ENCODE results near the gene RAP1GAP2. TPM values are rescaled to one million over a fixed set of nuclear protein-coding genes. Genes with fewer than 3 reads are reported as not detected.

RAP1GAP2 gene
- total and polyA plus RNA-seq, 2 of the 8 experiments (the other 6 are each of a cell fraction or from before 2014, with no cell fraction given), result 24.0 to 63.8 TPM

DNA sequence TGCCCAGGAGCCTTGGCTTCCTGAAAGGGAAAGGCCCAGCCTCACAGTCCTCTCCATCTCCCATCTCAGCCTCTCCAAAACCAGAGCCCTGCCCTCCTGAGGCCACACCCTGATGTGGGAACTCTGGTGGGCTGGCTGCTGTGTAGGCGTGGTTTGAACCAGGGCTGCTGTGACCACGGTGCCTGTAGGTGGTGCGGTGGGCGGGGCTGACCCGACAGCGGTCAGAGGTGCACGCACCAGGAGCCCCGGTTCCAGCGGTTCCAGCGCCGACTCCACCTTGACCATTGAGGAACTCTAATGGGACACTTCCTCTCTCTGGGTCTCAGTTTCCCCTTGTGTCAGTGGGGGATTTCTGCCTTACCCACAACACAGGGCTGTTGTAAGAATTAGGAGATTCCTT is 2.4 kb downstream of the RAP1GAP2 start:
- Histone ChIP-seq H4K5ac (ENCODE audit: insufficient read length, low read depth, low read length) (no peak overlapping the region), H3K56ac (replicated peaks; ENCODE audit: insufficient read length, low read depth, low read length) (no peak overlapping the region), H3K4me2 (ENCODE audit: insufficient read depth in 1 of 2, low read depth in 2 of 2, low read length in 2 of 2) (peak overlapping the region; percentile 13 to 35; a peak in 2 of 4 replicates), H3K27ac (ENCODE audit: low read depth, low read length) (no peak overlapping the region), H3K79me1 (ENCODE audit: low read depth, low read length) (no peaks in the 10 kb centered on the region; the same call in 1 of the 2 replicates), H3K79me2 (ENCODE audit: control insufficient read depth in 1 of 2, insufficient read depth in 2 of 2, low read length in 2 of 2) (no peaks in the 10 kb centered on the region), H3K23ac (ENCODE audit: insufficient read length) (no peak overlapping the region), H3K4me3 (ENCODE audit: extremely low read depth in 1 of 4, insufficient read depth in 2 of 4, low read depth in 3 of 4, low read length in 4 of 4) (peak overlapping the region in 2 of 4 experiments; percentile 14 to 42; a peak in 2 of 8 replicates), H2BK20ac (ENCODE audit: low read length) (no peak overlapping the region), H3K27me3 (replicated peaks in 1 of 4; ENCODE audit: control insufficient read depth in 3 of 4, extremely low read depth in 1 of 4, insufficient read depth in 3 of 4, low read length in 3 of 4) (no peaks in the 10 kb centered on the region), H4K91ac (replicated peaks; ENCODE audit: insufficient read length, low read length) (no peak overlapping the region), H2BK12ac (ENCODE audit: low read depth, low read length) (no peak overlapping the region), H3K9ac (replicated peaks in 1 of 4; ENCODE audit: extremely low read depth in 1 of 4, low read depth in 3 of 4, low read length in 3 of 4) (no peak overlapping the region), H2AFZ (ENCODE audit: low read length) (peak overlapping the region; percentile 78; the same call in 1 of the 2 replicates), H2BK15ac (ENCODE audit: low read length) (no peak overlapping the region), H3K18ac (ENCODE audit: extremely low read depth, low read length) (no peak overlapping the region), H4K8ac (ENCODE audit: extremely low read depth, insufficient read depth, low read length) (no peak overlapping the region), H3K36me3 (ENCODE audit: control insufficient read depth in 2 of 4, insufficient read depth in 4 of 4, low read length in 3 of 4) (no peaks in the 10 kb centered on the region), H2BK120ac (replicated peaks; ENCODE audit: low read depth, low read length) (no peak overlapping the region), H3K14ac (ENCODE audit: insufficient read length) (no peak overlapping the region), H3K9me3 (ENCODE audit: insufficient read depth in 2 of 2, low read depth in 1 of 2, low read length in 1 of 2) (no peaks in the 10 kb centered on the region), H3K4ac (replicated peaks; ENCODE audit: insufficient read length, low read depth, low read length) (peak overlapping the region; percentile 7), H2BK5ac (ENCODE audit: low read depth, low read length) (no peak overlapping the region), H2AK5ac (ENCODE audit: low read depth, low read length) (no peak overlapping the region), H4K20me1 (replicated peaks in 1 of 2; ENCODE audit: control insufficient read depth in 1 of 2, insufficient read depth in 2 of 2, low read length in 2 of 2) (peaks cover 0 to 9% of the 10 kb centered on the region in 2 experiments), H3K4me1 (replicated peaks in 1 of 4; ENCODE audit: control insufficient read depth in 3 of 4, insufficient read depth in 4 of 4, low read length in 3 of 4) (peaks cover 0 to 8% (median 4%) of the 10 kb centered on the region in 4 experiments; a peak in 4 of 7 replicates), H3K23me2 (ENCODE audit: low read depth, low read length) (no peaks in the 10 kb centered on the region)
- DNase-seq (ENCODE audit: low read depth in 1 of 2, low spot score in 2 of 2) (peak in 1 of 2 experiments; percentile 86), FAIRE-seq (no peak)
- TF ChIP-seq ASH2L (IDR thresholded peaks at IDR 0.05; ENCODE audit: low read length) (no peak), SIRT6 (IDR thresholded peaks at IDR 0.05; ENCODE audit: low read length) (no peak), SP2 (IDR thresholded peaks at IDR 0.05; ENCODE audit: low read length) (no peak), BRCA1 (IDR thresholded peaks at IDR 0.05; ENCODE audit: low read depth, low read length) (no peak), CBX8 (IDR thresholded peaks at IDR 0.05; ENCODE audit: borderline replicate concordance, low read depth, low read length) (no peak), FOSL1 (IDR thresholded peaks at IDR 0.05; ENCODE audit: insufficient read depth, low read depth, low read length) (no peak), KDM5A (IDR thresholded peaks at IDR 0.05; ENCODE audit: low read length) (no peak), MAFK (IDR thresholded peaks at IDR 0.05; ENCODE audit: low read depth, low read length) (no peak), CBX5 (IDR thresholded peaks at IDR 0.05; ENCODE audit: low read depth, low read length) (no peak), RAD21 (IDR thresholded peaks at IDR 0.05 in 1 of 2, conservative IDR thresholded peaks at IDR 0.05 in 1 of 2; ENCODE audit: low read depth in 2 of 2, low read length in 2 of 2) (no peak), RBBP5 (IDR thresholded peaks at IDR 0.05; ENCODE audit: borderline replicate concordance, low read depth, low read length) (no peak), SAP30 (IDR thresholded peaks at IDR 0.05; ENCODE audit: insufficient read depth, insufficient replicate concordance, low read length) (no peak)
- 22% methylated on average over 11 of the region's 11 CpGs; no CpG with 5 or more reads in 1 of the 2 experiments for WGBS, 2 experiments (ENCODE audit: extremely low coverage in 1 of 2, insufficient coverage in 1 of 2, insufficient read length in 1 of 2, insufficient replicate concordance in 2 of 2, low coverage in 1 of 2, low lambda C conversion rate in 2 of 2, missing lambda C conversion rate in 1 of 2)
- ChIA-PET CTCF (ENCODE audit: partially characterized antibody) (interaction anchor here (1.0 to 1.6 kb wide), 2 partner anchors 9 to 214 kb away, joined by 4 to 5 read pairs; no protein-coding TSS in a partner anchor), POLR2A (ENCODE audit: partially characterized antibody) (interaction anchor here (1.4 kb wide), 1 partner anchor 8 kb away, joined by 4 read pairs; no protein-coding TSS in a partner anchor)
